CD1c-positive myeloid dendritic cell (primary cell): Measurements from ENCODE around the gene FUT1.
A peak's percentile ranks its signal among the peaks of the same experiment; 100 is the strongest.
"Not testable (repeated sequence)": the region's sequence is repeated elsewhere in the genome, so short reads cannot be mapped to it uniquely, and the experiment has no call there.

Experiments used
- DNase-seq: peaks from one replicate; pipeline ENCODE4 v3.0.0-alpha.2; 2016; ENCODE audit errors: extremely low spot score

The FUT1 gene

DNA sequence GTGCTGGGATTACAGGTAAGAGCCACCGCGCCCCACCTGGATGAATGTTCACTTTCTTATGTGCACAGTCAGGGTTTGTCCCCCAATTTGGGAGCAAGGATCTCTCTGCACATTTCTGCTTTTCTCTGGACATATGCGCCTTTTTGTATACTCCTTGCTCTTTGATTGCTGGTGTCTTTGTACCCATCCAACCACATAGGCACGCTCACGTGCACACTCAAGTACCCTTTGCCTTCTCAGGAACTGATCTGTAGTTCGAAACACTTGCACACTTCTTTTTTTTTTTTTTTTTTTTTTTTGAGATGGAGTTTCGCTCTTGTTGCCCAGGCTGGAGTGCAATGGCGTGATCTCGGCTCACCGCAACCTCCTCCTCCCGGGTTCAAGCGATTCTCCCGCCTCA lies 34.3 kb downstream of the FUT1 start:
- DNase-seq, result not testable (repeated sequence)

DNA sequence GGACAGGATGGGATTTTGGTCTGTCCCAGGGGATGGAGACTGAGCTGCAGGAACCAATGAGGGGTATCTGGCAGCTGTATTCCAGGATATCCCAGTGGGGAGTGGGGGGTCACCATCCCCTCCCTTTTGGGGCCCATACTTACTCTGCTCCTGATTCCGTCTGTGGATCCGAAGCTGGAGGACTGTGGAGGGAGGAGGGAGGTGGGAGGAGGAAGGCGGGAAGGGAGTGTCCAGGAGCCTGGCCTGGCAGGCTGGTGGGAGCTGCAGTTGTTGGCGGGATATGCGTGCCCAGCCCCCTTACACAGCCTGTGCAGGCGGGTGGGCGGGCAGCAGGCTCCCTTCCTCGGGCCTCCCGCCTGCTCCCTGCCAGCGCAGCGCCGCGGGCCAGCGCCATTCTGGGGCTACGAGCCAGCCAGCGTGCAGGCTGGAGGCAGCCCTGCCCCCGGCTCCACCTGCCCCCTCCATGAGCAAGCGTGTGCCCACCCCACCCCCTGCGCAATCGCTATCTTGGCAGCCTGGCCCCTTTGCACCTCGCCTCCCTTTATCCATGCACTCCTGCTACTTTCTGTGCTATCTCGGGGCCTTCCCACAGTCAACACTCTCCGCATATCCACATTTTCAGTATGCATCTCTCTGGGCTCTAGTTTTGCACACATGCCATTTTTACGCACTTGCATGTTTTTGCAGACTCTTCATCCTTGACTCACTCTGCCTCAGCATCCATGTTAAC lies 35.7 kb downstream of the FUT1 start:
- DNase-seq, result no peak

DNA sequence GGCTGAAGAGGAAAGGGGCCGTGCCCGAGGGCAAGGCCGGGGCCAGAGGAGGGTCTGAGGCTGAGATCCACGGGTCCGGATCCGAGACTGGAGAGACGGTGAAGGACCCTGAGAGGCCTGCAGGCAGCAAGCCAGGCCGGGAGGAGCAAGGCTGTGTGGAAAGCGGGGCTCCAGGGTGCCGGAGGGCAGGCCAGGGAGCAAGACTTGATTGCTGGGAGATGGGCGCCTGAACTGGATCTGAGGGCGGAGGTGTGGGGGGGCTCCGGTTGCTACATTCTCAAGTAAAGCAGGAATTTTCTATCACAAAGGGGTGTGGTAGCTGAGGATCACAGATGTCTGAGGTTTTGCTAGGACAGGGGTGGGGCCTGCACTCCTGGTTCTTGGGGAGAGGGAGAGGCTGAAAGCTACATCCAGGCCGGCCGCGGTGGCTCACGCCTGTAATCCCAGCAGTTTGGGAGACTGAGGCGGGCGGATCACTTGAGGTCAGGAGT lies 36.7 kb downstream of the FUT1 start:
- DNase-seq, result no peak

DNA sequence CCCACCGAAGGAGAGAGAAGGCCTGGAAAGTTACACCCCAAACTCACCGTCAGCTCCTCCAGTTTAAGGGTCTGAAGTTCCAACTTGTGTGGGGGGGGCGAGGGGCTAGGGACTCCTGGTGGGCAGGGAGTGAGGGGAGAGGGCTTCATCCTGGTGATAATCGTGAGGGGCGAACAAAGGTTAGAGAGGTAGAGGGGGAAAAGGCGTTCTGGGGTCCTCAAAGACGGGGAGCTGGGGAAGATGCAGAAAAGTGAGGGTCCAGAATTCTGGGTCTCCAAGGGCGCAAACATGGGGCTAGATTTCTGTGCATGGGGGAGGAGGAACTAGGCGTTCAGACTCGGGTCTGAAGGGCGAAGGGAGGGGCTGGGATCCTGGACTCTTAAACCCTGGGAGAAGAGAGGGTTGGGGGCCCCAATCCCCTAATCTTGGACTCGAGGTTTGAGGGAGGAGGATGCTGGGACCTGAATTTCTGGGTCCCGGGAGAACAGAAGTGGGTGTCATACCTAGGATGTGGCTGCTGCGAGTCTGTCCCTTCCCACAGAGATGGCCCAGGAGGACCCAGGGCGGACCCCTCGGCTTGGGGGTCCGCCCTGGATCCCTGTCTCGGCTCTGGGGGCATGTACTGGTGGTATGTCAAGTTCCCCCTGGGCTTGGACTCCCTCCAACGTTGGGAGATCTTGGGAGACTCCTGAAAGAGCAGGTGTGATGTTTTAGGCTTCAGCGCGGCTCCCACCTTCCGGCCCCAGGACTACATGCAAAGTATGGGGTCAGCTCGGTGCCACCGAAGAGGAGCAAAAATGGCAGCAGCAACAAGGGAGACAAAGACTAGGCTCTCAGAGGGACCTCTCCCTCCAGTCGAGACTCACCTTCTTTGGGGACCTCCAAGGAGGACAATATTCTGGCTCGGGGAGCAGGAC lies 37.4 kb downstream of the FUT1 start:
- no peak for DNase-seq

DNA sequence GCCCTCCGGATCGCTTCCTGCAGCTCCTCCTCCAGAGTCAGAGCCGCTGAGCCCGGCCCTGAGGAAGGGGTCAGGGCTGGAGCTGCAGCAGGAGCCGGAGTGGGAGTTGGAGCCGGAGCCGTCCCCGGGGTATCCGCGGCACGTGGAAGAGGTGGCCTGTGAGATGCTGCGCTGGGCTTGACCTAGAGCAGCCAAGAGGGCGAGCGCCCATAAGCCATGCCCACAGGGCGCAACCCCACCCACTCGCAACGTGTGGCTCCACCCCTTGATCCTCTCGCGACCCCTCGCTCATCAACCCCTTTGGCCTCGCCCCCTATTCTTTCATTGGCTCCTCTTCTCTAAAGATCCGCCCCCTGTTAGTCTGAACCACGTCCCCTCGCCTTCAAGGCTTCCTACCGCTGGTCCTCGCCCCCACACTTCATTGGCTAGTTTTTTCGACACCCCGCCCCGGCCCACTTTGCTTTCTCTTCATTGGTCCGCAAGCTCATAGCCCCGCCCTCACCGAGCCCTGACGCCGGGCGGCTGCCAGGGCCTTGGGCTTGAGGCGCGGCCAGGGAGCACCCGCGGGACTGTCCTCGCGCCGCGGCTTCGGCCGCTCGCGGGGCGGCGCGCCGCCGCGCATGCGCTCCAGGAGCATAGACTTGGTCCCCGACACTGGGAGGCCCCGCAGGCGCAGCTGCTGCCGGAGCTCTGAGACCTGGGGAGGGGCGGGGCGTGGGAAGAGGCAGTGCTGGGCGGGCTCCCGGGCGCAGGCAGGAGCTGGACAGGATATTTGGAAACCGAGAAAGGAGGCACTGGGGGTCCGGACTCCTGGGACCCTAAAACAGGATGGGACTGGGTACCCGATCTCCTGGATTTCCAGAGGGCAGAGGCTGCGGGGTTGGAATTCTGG lies 38.3 kb downstream of the FUT1 start:
- DNase-seq, result peak; percentile 99

DNA sequence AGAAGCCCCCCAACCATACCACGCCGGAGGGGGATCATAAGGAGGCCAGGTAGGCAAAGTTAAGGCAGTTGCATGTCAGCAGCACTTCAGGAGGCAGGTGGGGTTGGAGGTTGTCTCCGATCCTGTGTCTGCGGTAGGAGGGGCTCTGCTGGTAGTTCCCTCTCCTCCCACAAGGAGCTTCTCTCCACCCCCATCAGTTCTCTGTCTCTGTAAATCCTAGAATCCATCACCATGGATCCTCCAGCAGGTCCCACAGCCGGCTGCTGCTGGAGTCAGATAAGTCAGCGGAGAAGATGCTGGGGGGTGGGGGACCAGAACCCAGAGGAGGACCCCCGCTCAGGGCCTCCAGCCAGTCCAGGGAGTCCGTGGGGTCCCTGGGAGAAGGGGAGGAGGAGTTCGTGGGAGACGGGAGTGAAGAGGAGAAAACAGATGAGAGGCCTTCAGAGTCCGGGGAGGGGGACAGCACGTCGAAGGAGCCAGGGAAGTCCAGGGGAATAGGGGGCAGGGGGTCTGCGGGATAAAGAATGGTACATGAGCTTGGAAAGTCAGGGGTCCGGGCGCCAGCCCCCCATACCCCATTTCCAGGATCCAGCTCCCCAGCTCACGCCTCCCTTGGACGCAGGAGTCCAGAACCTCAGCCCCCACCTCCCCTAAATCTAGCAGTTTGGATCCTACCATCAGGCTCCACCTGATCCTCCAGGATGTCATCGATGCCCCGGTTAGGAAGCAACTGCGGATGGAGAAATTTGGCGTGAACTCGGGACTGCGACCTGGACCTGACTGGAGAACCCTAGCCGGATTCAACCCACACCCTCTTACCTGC lies 39.2 kb downstream of the FUT1 start:
- DNase-seq, result peak; percentile 12

DNA sequence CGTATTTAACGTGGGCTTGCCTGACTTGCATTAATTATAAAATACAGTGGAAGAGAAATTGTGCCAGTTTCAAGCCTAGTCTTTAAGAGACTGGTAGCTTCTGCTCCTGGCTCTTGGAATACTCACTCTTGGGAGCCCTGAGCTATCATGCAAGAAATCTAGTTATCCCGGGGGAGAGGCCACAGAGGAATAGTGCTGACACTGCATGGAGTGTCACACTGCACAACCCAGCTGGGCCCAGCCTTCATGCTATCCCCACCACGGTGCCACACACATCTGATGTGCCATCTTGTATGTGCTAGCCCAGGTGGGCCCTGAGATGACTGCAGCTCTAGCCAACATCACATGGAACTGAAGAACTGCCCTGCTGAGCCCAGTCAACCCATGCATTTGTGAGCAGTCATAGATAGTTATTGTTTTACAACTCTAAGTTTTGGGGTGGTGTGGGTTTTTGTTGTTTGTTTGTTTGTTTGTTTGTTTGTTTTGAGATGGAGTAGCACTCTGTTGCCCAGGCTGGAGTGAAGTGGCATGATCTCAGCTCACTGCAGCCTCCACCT lies 41.3 kb downstream of the FUT1 start:
- no peak for DNase-seq

DNA sequence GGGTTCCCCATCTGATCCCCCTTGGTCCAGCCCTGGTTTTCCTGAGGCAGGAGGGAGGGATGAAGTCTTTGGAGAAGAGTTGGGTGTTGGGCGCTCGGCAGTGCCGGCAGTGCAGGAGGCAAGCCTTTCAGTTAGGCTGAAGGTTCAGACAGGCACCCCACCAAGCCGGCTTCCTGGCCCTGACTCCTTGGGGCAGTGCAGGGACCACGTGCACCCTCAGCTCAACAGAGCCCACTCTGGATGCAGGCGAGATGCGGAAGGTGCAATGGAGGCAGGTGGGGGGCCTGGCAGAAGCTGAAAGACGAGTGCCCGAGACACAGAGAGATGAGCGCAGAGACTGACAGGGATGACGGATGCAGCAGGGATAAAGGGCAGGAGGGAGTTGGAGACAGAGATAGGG lies 44.0 kb downstream of the FUT1 start:
- DNase-seq, result no peak

DNA sequence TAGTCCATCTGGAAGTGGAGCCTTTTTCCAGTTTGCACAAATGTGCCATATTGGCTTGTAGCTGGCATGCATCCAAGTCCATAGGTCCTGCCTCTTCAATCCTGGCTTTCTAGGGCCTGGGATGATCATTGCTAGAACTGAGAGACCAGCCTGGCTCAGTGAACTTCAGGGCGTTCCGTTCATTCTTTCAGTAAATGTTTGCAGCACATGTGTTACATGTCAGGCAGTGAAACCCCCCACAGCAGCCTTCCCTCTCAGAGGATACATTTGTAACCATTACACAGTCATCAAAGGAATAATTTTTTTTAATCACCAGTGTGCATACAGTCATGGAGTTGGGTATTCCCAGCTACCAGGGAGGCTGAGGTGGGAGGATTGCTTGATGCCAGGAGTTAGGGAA lies 47.0 kb downstream of the FUT1 start:
- no peak for DNase-seq

DNA sequence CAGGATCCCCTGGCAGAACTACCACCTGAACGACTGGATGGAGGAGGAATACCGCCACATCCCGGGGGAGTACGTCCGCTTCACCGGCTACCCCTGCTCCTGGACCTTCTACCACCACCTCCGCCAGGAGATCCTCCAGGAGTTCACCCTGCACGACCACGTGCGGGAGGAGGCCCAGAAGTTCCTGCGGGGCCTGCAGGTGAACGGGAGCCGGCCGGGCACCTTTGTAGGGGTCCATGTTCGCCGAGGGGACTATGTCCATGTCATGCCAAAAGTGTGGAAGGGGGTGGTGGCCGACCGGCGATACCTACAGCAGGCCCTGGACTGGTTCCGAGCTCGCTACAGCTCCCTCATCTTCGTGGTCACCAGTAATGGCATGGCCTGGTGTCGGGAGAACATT lies 49.1 kb downstream of the FUT1 start:
- DNase-seq, result no peak

DNA sequence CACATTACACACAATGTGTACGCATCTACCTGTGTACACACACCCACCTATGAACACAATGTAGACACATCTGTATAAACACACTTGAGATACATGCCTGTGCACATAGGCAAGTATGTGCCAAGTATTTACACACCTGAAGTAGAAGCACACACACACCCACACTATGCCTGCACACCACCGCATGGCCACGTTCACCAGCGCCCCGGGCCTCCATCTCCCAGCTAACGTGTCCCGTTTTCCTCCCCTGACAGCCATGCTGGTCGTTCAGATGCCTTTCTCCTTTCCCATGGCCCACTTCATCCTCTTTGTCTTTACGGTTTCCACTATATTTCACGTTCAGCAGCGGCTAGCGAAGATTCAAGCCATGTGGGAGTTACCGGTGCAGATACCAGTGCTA lies 49.7 kb downstream of the FUT1 start:
- no peak for DNase-seq

DNA sequence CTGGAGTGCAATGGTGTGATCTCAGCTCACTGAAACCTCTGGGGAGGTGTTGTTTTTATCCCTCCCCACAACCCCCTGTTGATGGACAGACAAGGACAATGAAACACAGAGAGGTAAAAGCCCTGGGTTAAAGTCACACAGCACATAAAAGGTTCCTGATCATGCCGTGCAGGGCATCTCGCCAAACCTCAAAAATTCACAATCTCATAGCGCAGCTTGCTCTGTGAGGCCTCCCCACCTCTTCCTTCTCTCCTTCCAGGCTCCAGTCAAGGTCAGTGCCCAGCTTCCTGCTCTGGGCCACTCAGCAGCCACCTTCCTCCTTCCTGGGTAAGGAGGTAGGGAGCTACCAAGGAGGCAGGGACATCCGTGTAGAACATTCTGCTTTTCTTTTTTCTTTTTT lies 54.4 kb downstream of the FUT1 start:
- DNase-seq, result no peak
